Prostate gland (tissue), 2 donors: ENCODE measurements around the gene USP20.

Experiments used
- POLR2AphosphoS5 ChIP-seq: sonication (generic); formaldehyde crosslinking; IDR thresholded peaks from one replicate; pipeline ENCODE4 v1.6.1; 2017; ENCODE audit warnings: antibody characterized with exemption
- TF ChIP-seq, protein P1 (sequence below), 4 experiments: fragments of 200-600 bp in 2 of 4; fragments of 450-650 bp in 2 of 4; sonication (generic) in 2 of 4; IDR thresholded peaks; 1 replicate in 3 of 4; 2 replicates in 1 of 4; pipeline ENCODE4 v1.5.1; 2016 to 2019; ENCODE audit warnings: antibody characterized with exemption in 4 of 4, mild to moderate bottlenecking in 2 of 4, moderate library complexity in 2 of 4

DNA sequence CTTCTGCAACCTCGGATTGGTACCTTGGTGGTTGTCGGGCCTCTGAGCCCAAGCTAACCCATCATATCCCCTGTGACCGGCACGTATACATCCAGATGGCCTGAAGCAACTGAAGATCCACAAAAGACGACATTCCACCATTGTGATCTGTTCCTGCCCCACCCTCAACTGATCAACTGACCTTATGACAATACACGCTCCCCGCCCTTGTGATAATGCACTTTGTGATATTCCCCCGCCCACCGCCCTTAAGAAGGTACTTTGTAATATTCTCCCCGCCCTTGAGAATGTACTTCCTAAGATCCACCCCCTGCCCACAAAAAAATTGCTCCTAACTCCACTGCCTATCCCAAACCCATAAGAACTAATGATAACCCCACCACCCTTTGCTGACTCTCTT is 48.8 kb upstream of the USP20 start:
- TF ChIP-seq, protein P1, sequence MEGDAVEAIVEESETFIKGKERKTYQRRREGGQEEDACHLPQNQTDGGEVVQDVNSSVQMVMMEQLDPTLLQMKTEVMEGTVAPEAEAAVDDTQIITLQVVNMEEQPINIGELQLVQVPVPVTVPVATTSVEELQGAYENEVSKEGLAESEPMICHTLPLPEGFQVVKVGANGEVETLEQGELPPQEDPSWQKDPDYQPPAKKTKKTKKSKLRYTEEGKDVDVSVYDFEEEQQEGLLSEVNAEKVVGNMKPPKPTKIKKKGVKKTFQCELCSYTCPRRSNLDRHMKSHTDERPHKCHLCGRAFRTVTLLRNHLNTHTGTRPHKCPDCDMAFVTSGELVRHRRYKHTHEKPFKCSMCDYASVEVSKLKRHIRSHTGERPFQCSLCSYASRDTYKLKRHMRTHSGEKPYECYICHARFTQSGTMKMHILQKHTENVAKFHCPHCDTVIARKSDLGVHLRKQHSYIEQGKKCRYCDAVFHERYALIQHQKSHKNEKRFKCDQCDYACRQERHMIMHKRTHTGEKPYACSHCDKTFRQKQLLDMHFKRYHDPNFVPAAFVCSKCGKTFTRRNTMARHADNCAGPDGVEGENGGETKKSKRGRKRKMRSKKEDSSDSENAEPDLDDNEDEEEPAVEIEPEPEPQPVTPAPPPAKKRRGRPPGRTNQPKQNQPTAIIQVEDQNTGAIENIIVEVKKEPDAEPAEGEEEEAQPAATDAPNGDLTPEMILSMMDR (IDR thresholded peaks at IDR 0.05) = no peak
- no peak for TF ChIP-seq POLR2AphosphoS5
